Mucosa of rectum (tissue), 2 donors: Measurements from ENCODE around the gene MAK.
"Not testable (repeated sequence)": the region's sequence is repeated elsewhere in the genome, so short reads cannot be mapped to it uniquely, and the experiment has no call there.

Source experiments
- H3K27ac ChIP-seq, 2 donors: one replicate each; pipeline ENCODE4 v1.7.0; 2013; ENCODE audit warnings: inconsistent platforms in 2 of 2, low read depth in 2 of 2, low read length in 2 of 2
- H3K27me3 ChIP-seq, 2 donors: one replicate each; pipeline ENCODE4 v1.7.0; 2013; ENCODE audit warnings: low read length in 2 of 2; ENCODE audit not compliant: control insufficient read depth in 2 of 2, insufficient read depth in 2 of 2
- H3K36me3 ChIP-seq, 2 donors: one replicate each; pipeline ENCODE4 v1.7.0; 2013; ENCODE audit warnings: low read length in 2 of 2; ENCODE audit not compliant: control insufficient read depth in 2 of 2, insufficient read depth in 2 of 2
- H3K4me1 ChIP-seq, 2 donors: one replicate each; pipeline ENCODE4 v1.7.0; 2013; ENCODE audit warnings: low read length in 2 of 2, mild to moderate bottlenecking in 1 of 2; ENCODE audit not compliant: control insufficient read depth in 2 of 2, insufficient read depth in 2 of 2
- H3K4me3 ChIP-seq, 2 donors: one replicate each; pipeline ENCODE4 v1.7.0; 2013; ENCODE audit warnings: low read length in 2 of 2
- H3K9ac ChIP-seq, 2 donors: one replicate each; pipeline ENCODE4 v1.7.0; 2013; ENCODE audit warnings: low read length in 2 of 2, low read depth in 1 of 2, mild to moderate bottlenecking in 1 of 2
- H3K9me3 ChIP-seq, 2 donors: one replicate each; pipeline ENCODE4 v1.7.0; 2013; ENCODE audit warnings: low read length in 2 of 2; ENCODE audit not compliant: control insufficient read depth in 2 of 2
- donor health status: healthy.
- donor health status: Normal muscosa, but diverticular disease.

Gene MAK

GRCh38 chr6:10834823-10835222 lies 3.5 kb downstream of the MAK start:
- H3K36me3 ChIP-seq = no peaks in the 10 kb centered on the region
- no peaks in the 10 kb centered on the region for H3K9me3 ChIP-seq

DNA sequence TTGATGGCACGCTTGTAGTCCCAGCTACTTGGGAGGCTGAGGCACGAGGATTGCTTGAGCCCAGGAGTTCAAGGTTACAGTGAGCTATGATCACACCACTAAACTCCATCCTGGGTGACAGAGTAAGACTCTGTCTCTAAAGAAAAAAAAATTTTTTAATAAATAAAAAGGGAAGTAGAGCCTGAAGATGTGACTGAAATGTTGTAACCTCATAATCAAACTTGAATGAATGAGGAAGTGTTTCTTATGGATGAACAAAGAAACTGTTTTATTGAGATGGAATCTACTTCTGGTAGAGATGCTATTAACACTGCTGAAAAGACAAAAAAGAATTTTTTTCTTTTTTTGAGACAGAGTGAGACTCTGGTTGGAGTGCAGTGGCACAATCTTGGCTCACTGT lies 6.7 kb downstream of the MAK start:
- H3K4me3 ChIP-seq = no peak overlapping the region
- H3K9ac ChIP-seq = no peak overlapping the region
- H3K4me1 ChIP-seq = no peaks in the 10 kb centered on the region
- H3K9me3 ChIP-seq = no peaks in the 10 kb centered on the region
- H3K27me3 ChIP-seq = peaks cover 10% of the 10 kb centered on the region in 2 donors
- no peak overlapping the region for H3K27ac ChIP-seq
- H3K36me3 ChIP-seq = no peaks in the 10 kb centered on the region

More at GRCh38 chr6:10834823-10835222, 3.5 kb downstream of the MAK start:
- H3K4me1 ChIP-seq = peaks cover 6 to 7% of the 10 kb centered on the region in 2 donors
- peaks cover 16 to 25% of the 10 kb centered on the region in 2 donors for H3K27me3 ChIP-seq
- no peak overlapping the region for H3K27ac ChIP-seq
- no peak overlapping the region for H3K9ac ChIP-seq
- H3K4me3 ChIP-seq = no peak overlapping the region

- Histone ChIP-seq H3K9me3 (no peaks in the 10 kb centered on the region), H3K4me1 (no peaks in the 10 kb centered on the region), H3K4me3 (no peak overlapping the region), H3K27me3 (no peaks in the 10 kb centered on the region), H3K27ac (no peak overlapping the region), H3K9ac (no peak overlapping the region), H3K36me3 (no peaks in the 10 kb centered on the region)
These were observed 13.5 kb downstream of the MAK start for GRCh38 chr6:10824819-10825218.

DNA sequence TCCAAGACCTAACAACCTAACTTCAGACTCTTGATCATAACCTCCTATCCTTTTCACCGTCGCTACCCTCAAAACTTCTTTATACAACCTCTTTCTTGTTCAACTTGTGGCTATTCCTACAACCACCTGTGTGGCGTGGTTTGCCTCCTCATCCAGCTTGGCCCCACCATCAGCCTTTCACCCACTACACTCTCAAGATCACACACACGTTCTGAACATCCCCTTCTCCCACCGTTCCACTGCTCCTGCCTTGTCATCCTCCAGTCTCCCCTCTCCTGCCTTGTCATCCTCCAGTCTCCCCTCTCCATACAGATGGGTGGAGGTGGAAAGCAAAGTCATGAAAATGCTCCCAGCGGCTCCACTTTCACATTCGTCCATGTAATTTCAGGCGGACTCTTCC lies 14.0 kb downstream of the MAK start:
- H3K9ac ChIP-seq = no peak overlapping the region
- H3K36me3 ChIP-seq = no peaks in the 10 kb centered on the region
- no peaks in the 10 kb centered on the region for H3K4me1 ChIP-seq
- H3K4me3 ChIP-seq = no peak overlapping the region
- no peaks in the 10 kb centered on the region for H3K9me3 ChIP-seq
- H3K27ac ChIP-seq = no peak overlapping the region
- H3K27me3 ChIP-seq = no peaks in the 10 kb centered on the region

GRCh38 chr6:10814176-10814575 lies 24.2 kb downstream of the MAK start:
- H3K9ac ChIP-seq, H3K36me3 ChIP-seq, H3K27ac ChIP-seq, H3K4me1 ChIP-seq, H3K27me3 ChIP-seq, H3K9me3 ChIP-seq, H3K4me3 ChIP-seq: not testable (repeated sequence)

GRCh38 chr6:10809098-10809497 lies 29.2 kb downstream of the MAK start:
- H3K4me3 ChIP-seq = no peak overlapping the region
- no peaks in the 10 kb centered on the region for H3K27me3 ChIP-seq
- no peak overlapping the region for H3K9ac ChIP-seq
- H3K9me3 ChIP-seq = no peaks in the 10 kb centered on the region
- H3K27ac ChIP-seq = no peak overlapping the region
- H3K4me1 ChIP-seq = no peaks in the 10 kb centered on the region
- no peaks in the 10 kb centered on the region for H3K36me3 ChIP-seq

GRCh38 chr6:10808376-10808775 lies 30.0 kb downstream of the MAK start:
- H3K27ac ChIP-seq = no peak overlapping the region
- no peaks in the 10 kb centered on the region for H3K27me3 ChIP-seq
- no peak overlapping the region for H3K4me3 ChIP-seq
- no peaks in the 10 kb centered on the region for H3K9me3 ChIP-seq
- no peaks in the 10 kb centered on the region for H3K4me1 ChIP-seq
- no peaks in the 10 kb centered on the region for H3K36me3 ChIP-seq
- no peak overlapping the region for H3K9ac ChIP-seq

GRCh38 chr6:10801224-10801848 lies 37.0 kb downstream of the MAK start:
- Histone ChIP-seq H3K27ac (no peak overlapping the region), H3K4me3 (no peak overlapping the region), H3K9me3 (no peaks in the 10 kb centered on the region), H3K36me3 (no peaks in the 10 kb centered on the region), H3K27me3 (no peaks in the 10 kb centered on the region), H3K4me1 (no peaks in the 10 kb centered on the region), H3K9ac (no peak overlapping the region)

DNA sequence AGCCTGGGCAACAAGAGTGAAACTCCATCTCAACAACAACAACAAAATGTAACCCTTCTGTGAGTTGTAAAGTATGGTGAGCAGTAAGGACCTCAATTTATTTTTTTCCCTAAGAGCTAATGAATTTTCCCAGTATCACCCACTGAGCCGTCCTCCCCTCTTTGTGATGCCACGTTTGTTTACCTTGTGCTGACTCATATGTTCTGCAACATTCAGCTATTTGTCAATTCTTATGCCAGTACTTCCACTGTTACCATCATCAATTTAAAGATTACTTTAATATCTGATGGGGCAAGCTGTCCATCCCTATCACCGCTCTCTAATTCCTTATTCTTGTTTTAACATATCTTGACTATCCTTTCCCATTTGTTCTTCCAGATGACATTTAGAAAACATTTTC lies 37.5 kb downstream of the MAK start:
- Histone ChIP-seq H3K9me3 (no peaks in the 10 kb centered on the region), H3K4me3 (no peak overlapping the region), H3K27me3 (no peaks in the 10 kb centered on the region), H3K27ac (no peak overlapping the region), H3K36me3 (no peaks in the 10 kb centered on the region), H3K9ac (no peak overlapping the region), H3K4me1 (no peaks in the 10 kb centered on the region)

GRCh38 chr6:10794239-10794638 lies 44.1 kb downstream of the MAK start:
- no peaks in the 10 kb centered on the region for H3K4me1 ChIP-seq
- no peaks in the 10 kb centered on the region for H3K9me3 ChIP-seq
- H3K4me3 ChIP-seq = no peak overlapping the region
- no peak overlapping the region for H3K27ac ChIP-seq
- no peak overlapping the region for H3K9ac ChIP-seq
- H3K36me3 ChIP-seq = peaks cover 2% of the 10 kb centered on the region in 2 donors
- no peaks in the 10 kb centered on the region for H3K27me3 ChIP-seq

GRCh38 chr6:10793695-10794094 lies 44.6 kb downstream of the MAK start:
- Histone ChIP-seq H3K27ac (no peak overlapping the region), H3K9me3 (no peaks in the 10 kb centered on the region), H3K9ac (no peak overlapping the region), H3K4me1 (no peaks in the 10 kb centered on the region), H3K4me3 (no peak overlapping the region), H3K36me3 (peaks cover 2% of the 10 kb centered on the region in 2 donors), H3K27me3 (no peaks in the 10 kb centered on the region)
